NCI-H2029 (cell line): ENCODE results near the gene TIMP2.
"Not testable (repeated sequence)": the region's sequence is repeated elsewhere in the genome, so short reads cannot be mapped to it uniquely, and the experiment has no call there.

Source experiments
- DNase-seq: peaks from one replicate; lab custom pipeline; 2025; lab: John Stamatoyannopoulos, UW

The TIMP2 gene

GRCh38 chr17:78954684-78955083, 29.5 kb upstream of the TIMP2 start:
- DNase-seq = no peak

GRCh38 chr17:78953356-78954350, 28.5 kb upstream of the TIMP2 start:
- no peak for DNase-seq

GRCh38 chr17:78952706-78953105, 27.5 kb upstream of the TIMP2 start:
- no peak for DNase-seq

- DNase-seq = no peak
These were observed 26.9 kb upstream of the TIMP2 start for GRCh38 chr17:78951967-78952551.

GRCh38 chr17:78950870-78951269, 25.7 kb upstream of the TIMP2 start:
- no peak for DNase-seq

GRCh38 chr17:78947235-78948149, 22.3 kb upstream of the TIMP2 start:
- DNase-seq = no peak

GRCh38 chr17:78946631-78947030, 21.4 kb upstream of the TIMP2 start:
- DNase-seq = no peak

- no peak for DNase-seq
These were observed 20.9 kb upstream of the TIMP2 start for GRCh38 chr17:78946131-78946530.

- not testable (repeated sequence) for DNase-seq
These were observed 20.3 kb upstream of the TIMP2 start for GRCh38 chr17:78945455-78945854.

- DNase-seq = no peak
These were observed 19.8 kb upstream of the TIMP2 start for GRCh38 chr17:78944956-78945355.

GRCh38 chr17:78944026-78944425, 18.8 kb upstream of the TIMP2 start:
- no peak for DNase-seq

GRCh38 chr17:78940708-78941107, 15.5 kb upstream of the TIMP2 start:
- DNase-seq = peak; percentile 27

- DNase-seq = no peak
These were observed 15.1 kb upstream of the TIMP2 start for GRCh38 chr17:78940258-78940657.

- no peak for DNase-seq
These were observed 14.4 kb upstream of the TIMP2 start for GRCh38 chr17:78939615-78940014.

- no peak for DNase-seq
These were observed 12.4 kb upstream of the TIMP2 start for GRCh38 chr17:78937561-78937960.

GRCh38 chr17:78935419-78936323, 10.5 kb upstream of the TIMP2 start:
- DNase-seq = no peak

GRCh38 chr17:78934681-78935418, 9.7 kb upstream of the TIMP2 start:
- DNase-seq = no peak

GRCh38 chr17:78933959-78934568, 8.9 kb upstream of the TIMP2 start:
- DNase-seq = peak; percentile 92

- DNase-seq = peak; percentile 28
These were observed 8.1 kb upstream of the TIMP2 start for GRCh38 chr17:78933025-78933958.
